ENCODE data around the gene SAP30BP. TPM values are rescaled to one million over a fixed set of nuclear protein-coding genes. Genes with fewer than 3 reads are reported as not detected.

Gene SAP30BP
- total RNA-seq, 1 experiment from 2014 or later, result 149 TPM

GRCh38 chr17:75757086-75757681, 90.0 kb downstream of the SAP30BP start:
- Histone ChIP-seq H3K4me3 (replicated peaks in 1 of 2; ENCODE audit: low read depth in 1 of 2, low read length in 2 of 2) (no peak overlapping the region), H4K20me1 (ENCODE audit: insufficient read depth) (no peaks in the 10 kb centered on the region), H2AFZ (ENCODE audit: low read depth, low read length, poor library complexity, severe bottlenecking) (no peak overlapping the region), H3K27me3 (ENCODE audit: insufficient read depth, low read length) (no peaks in the 10 kb centered on the region), H3K4me2 (ENCODE audit: low read length) (no peak overlapping the region), H3K9me3 (ENCODE audit: control insufficient read depth in 1 of 2, insufficient read depth in 1 of 2, low read depth in 1 of 2, low read length in 2 of 2) (no peaks in the 10 kb centered on the region), H3K9me2 (ENCODE audit: insufficient read depth) (no peaks in the 10 kb centered on the region), H3K27ac (ENCODE audit: low read depth, low read length) (no peak overlapping the region), H3K4me1 (ENCODE audit: control insufficient read depth in 1 of 2, insufficient read depth in 2 of 2, low read length in 2 of 2) (peaks cover 0 to 6% of the 10 kb centered on the region in 2 experiments; a peak in 1 of 4 replicates), H3K9ac (ENCODE audit: low read length) (no peak overlapping the region), H3K36me3 (ENCODE audit: control insufficient read depth in 1 of 2, insufficient read depth in 2 of 2, low read length in 2 of 2) (peaks cover 11 to 59% of the 10 kb centered on the region in 2 experiments; a peak in 3 of 4 replicates), H3K79me2 (ENCODE audit: insufficient read depth, low read length) (no peaks in the 10 kb centered on the region)
- POLR2A ChIA-PET, result no interaction called here
- CTCF ChIA-PET, result no interaction called here
- intact Hi-C loops (cut with micrococcal nuclease), result loop anchor here (10.0 kb wide), 1 partner anchor 332 kb away; no protein-coding TSS in a partner anchor
- DNase-seq (ENCODE audit: low read depth, low spot score) (no peak), ATAC-seq (no peak)
- TSS peak; percentile 78 for BruUV-seq (replicated peaks)
- RAD21 ChIA-PET (ENCODE audit: low non-redundant PET in 1 of 2, low total read pairs in 2 of 2, uncharacterized antibody in 2 of 2, unreplicated experiment in 2 of 2), result no interaction called here
- TF ChIP-seq ZNF274 (IDR thresholded peaks at IDR 0.05; ENCODE audit: low read depth, low read length) (no peak), POLR2AphosphoS5 (IDR thresholded peaks at IDR 0.05; ENCODE audit: low read depth, low read length) (no peak), EGR1 (IDR thresholded peaks at IDR 0.05; ENCODE audit: low read depth) (no peak), ATF3 (IDR thresholded peaks at IDR 0.05) (no peak), ZFX (IDR thresholded peaks at IDR 0.05) (no peak), YY1 (IDR thresholded peaks at IDR 0.05; ENCODE audit: extremely low read depth, insufficient replicate concordance, low read depth, low read length) (no peak), CBX3 (IDR thresholded peaks at IDR 0.05; ENCODE audit: low read depth) (no peak), SRF (IDR thresholded peaks at IDR 0.05; ENCODE audit: low read depth) (no peak), SIN3A (IDR thresholded peaks at IDR 0.05; ENCODE audit: low read depth) (no peak), POLR2A (IDR thresholded peaks at IDR 0.05; ENCODE audit: borderline replicate concordance, extremely low read depth, insufficient read depth, insufficient read length) (no peak)

Other genes with a start within 250 kb of the SAP30BP start
- gene TMEM94, start 210.7 kb upstream of the SAP30BP start, total RNA-seq (2021; ENCODE audit: unreplicated experiment), result 75.4 TPM
- gene CASKIN2, start 151.8 kb upstream of the SAP30BP start, total RNA-seq (2021; ENCODE audit: unreplicated experiment), result 38.4 TPM
- gene TSEN54, start 150.8 kb upstream of the SAP30BP start, total RNA-seq (2021; ENCODE audit: unreplicated experiment), result 87.3 TPM
- gene LLGL2, start 141.6 kb upstream of the SAP30BP start, total RNA-seq (2021; ENCODE audit: unreplicated experiment), result 209 TPM
- 30.3 TPM for gene MYO15B, start 79.5 kb upstream of the SAP30BP start, total RNA-seq (2021; ENCODE audit: unreplicated experiment)
- 0.12 TPM for gene SMIM5, start 33.9 kb upstream of the SAP30BP start, total RNA-seq (2021; ENCODE audit: unreplicated experiment)
- gene RECQL5, start 184 bp upstream of the SAP30BP start, total RNA-seq (2021; ENCODE audit: unreplicated experiment), result 83.3 TPM
- 568 TPM for gene ITGB4, start 54.1 kb downstream of the SAP30BP start, total RNA-seq (2021; ENCODE audit: unreplicated experiment)
- 57.8 TPM for gene GALK1, start 97.9 kb downstream of the SAP30BP start, total RNA-seq (2021; ENCODE audit: unreplicated experiment)
- gene UNK, start 117.5 kb downstream of the SAP30BP start, total RNA-seq (2021; ENCODE audit: unreplicated experiment), result 40.6 TPM
- 20.2 TPM for gene UNC13D, start 177.1 kb downstream of the SAP30BP start, total RNA-seq (2021; ENCODE audit: unreplicated experiment)
- gene WBP2, start 188.0 kb downstream of the SAP30BP start, total RNA-seq (2021; ENCODE audit: unreplicated experiment), result 132 TPM
- 86.7 TPM for gene TRIM47, start 211.2 kb downstream of the SAP30BP start, total RNA-seq (2021; ENCODE audit: unreplicated experiment)
- gene TRIM65, start 229.6 kb downstream of the SAP30BP start, total RNA-seq (2021; ENCODE audit: unreplicated experiment), result 53.0 TPM
- 219 TPM for gene MRPL38, start 237.5 kb downstream of the SAP30BP start, total RNA-seq (2021; ENCODE audit: unreplicated experiment)